Panc1 (cell line): ENCODE measurements around the gene ATP10A. TPM values are rescaled to one million over a fixed set of nuclear protein-coding genes. Genes with fewer than 3 reads are reported as not detected.

Source experiments
- ATAC-seq: fragments of 200-7000 bp; cut with Tn5 transposase; 2 replicates; pipeline ENCODE4 v1.9.1; 2020; ENCODE audit warnings: mild to moderate bottlenecking, moderate library complexity
- BruUV-seq: library from RNA; stranded (reverse); fragments of 400-500 nt; replicated peaks from 2 replicates; lab custom pipeline; 2021; lab: Mats Ljungman, UMichigan
- CTCF ChIA-PET: fragments of 300-600 bp; sonication (Branson Sonifier 250); formaldehyde crosslinking; loops from one replicate; lab custom pipeline; 2022; ENCODE audit warnings: antibody characterized with exemption; lab: Charles Lee
- POLR2A ChIA-PET: fragments of 300-600 bp; sonication (Branson Sonifier 250); formaldehyde crosslinking; loops from one replicate; lab custom pipeline; 2022; ENCODE audit warnings: antibody characterized with exemption; lab: Charles Lee
- DNase-seq: peaks from one replicate; pipeline ENCODE4 v3.0.0-alpha.2; 2010; ENCODE audit warnings: low read depth, low spot score
- H3K27ac ChIP-seq: 2 replicates; pipeline ENCODE4 v1.5.1; 2011; ENCODE audit warnings: mild to moderate bottlenecking, low read length, inconsistent platforms
- H3K27me3 ChIP-seq: fragments of 200-500 bp; sonication (Bioruptor generic); 2 replicates; pipeline ENCODE4 v1.6.0; 2014; ENCODE audit warnings: low read length, inconsistent platforms; ENCODE audit not compliant: control insufficient read depth, insufficient read depth
- H3K36me3 ChIP-seq: fragments of 200-500 bp; sonication (Bioruptor generic); 2 replicates; pipeline ENCODE4 v1.5.1; 2014; ENCODE audit warnings: inconsistent platforms, mild to moderate bottlenecking, low read length, moderate library complexity; ENCODE audit not compliant: control insufficient read depth, insufficient read depth
- H3K4me1 ChIP-seq: 2 replicates; pipeline ENCODE4 v1.5.1; 2011; ENCODE audit warnings: inconsistent platforms, mild to moderate bottlenecking, low read length, moderate library complexity; ENCODE audit not compliant: control insufficient read depth, insufficient read depth
- H3K4me3 ChIP-seq, 2 experiments: 2 replicates each; pipeline ENCODE4 v1.5.1; 2011 to 2012; ENCODE audit warnings: low read depth in 2 of 2, low read length in 2 of 2, mild to moderate bottlenecking in 2 of 2, inconsistent platforms in 1 of 2, moderate library complexity in 1 of 2
- H3K9me3 ChIP-seq: fragments of 200-500 bp; sonication (Bioruptor generic); 2 replicates; pipeline ENCODE4 v1.5.1; 2014; ENCODE audit warnings: low read depth, mild to moderate bottlenecking, inconsistent platforms, low read length, moderate library complexity; ENCODE audit not compliant: control insufficient read depth, insufficient read depth
- REST ChIP-seq, 2 experiments: IDR thresholded peaks; 2 replicates each; pipeline ENCODE4 v1.6.1; 2011 to 2012; ENCODE audit warnings: low read depth in 2 of 2, control low read depth in 1 of 2, low read length in 1 of 2, mild to moderate bottlenecking in 1 of 2, moderate library complexity in 1 of 2; ENCODE audit not compliant: insufficient read depth in 1 of 2
- SIN3A ChIP-seq: IDR thresholded peaks from 2 replicates; pipeline ENCODE4 v1.6.1; 2012; ENCODE audit warnings: low read depth, mild to moderate bottlenecking, low read length, moderate library complexity, borderline replicate concordance; ENCODE audit not compliant: insufficient read depth
- TCF7L2 ChIP-seq: IDR thresholded peaks from 2 replicates; pipeline ENCODE4 v1.6.1; 2011; ENCODE audit warnings: mild to moderate bottlenecking, low read depth, low read length, inconsistent platforms
- in situ Hi-C: cut with HindIII; loops from 2 replicates; pipeline ENCODE4 v1.10.0; 2016; ENCODE audit warnings: low sequenced_read_pairs, low pct_unique_long_range_greater_than_20kb
- intact Hi-C: fragments of 100-400 bp; cut with micrococcal nuclease; formaldehyde crosslinking; loops from one replicate; pipeline ENCODE4 v1.10.0; 2022; ENCODE audit not compliant: unreplicated experiment
- total RNA-seq: library from RNA; stranded (reverse); gene quantifications from one replicate; pipeline ENCODE4 v1.2.1, GENCODE V29; 2021; ENCODE audit not compliant: unreplicated experiment
- TF ChIP-seq, protein P1 (sequence below): fragments of 450-650 bp; IDR thresholded peaks from 2 replicates; pipeline ENCODE4 v1.5.1; 2017; ENCODE audit warnings: mild to moderate bottlenecking

The ATP10A gene
- total RNA-seq, 1 experiment from 2014 or later, result 0.31 TPM

DNA sequence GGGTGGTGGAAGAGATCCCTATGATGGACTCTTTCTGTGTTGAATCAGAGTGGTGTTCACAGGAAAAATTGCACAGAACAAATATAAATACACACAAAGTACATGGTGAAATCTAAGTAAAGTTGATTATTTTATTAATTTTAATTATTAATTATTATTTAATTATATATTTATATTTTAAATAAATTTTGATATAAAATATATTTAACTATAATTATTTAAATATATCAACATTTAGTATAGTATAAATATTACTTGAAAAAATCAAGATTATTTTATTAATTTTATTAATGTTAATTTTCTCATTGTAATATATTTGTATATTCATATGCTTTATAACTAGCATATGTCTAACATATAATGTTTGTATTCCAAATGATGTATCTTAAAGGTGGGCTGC lies 11.3 kb upstream of the ATP10A start:
- no peaks in the 10 kb centered on the region for H3K36me3 ChIP-seq
- in situ Hi-C loops, result no loop called here
- H3K4me3 ChIP-seq, result no peak overlapping the region
- H3K27ac ChIP-seq, result no peak overlapping the region
- ATAC-seq (no peak), DNase-seq (no peak)
- H3K9me3 ChIP-seq, result no peaks in the 10 kb centered on the region
- TF ChIP-seq, protein P1, sequence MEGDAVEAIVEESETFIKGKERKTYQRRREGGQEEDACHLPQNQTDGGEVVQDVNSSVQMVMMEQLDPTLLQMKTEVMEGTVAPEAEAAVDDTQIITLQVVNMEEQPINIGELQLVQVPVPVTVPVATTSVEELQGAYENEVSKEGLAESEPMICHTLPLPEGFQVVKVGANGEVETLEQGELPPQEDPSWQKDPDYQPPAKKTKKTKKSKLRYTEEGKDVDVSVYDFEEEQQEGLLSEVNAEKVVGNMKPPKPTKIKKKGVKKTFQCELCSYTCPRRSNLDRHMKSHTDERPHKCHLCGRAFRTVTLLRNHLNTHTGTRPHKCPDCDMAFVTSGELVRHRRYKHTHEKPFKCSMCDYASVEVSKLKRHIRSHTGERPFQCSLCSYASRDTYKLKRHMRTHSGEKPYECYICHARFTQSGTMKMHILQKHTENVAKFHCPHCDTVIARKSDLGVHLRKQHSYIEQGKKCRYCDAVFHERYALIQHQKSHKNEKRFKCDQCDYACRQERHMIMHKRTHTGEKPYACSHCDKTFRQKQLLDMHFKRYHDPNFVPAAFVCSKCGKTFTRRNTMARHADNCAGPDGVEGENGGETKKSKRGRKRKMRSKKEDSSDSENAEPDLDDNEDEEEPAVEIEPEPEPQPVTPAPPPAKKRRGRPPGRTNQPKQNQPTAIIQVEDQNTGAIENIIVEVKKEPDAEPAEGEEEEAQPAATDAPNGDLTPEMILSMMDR, result no peak
- TF ChIP-seq TCF7L2, result no peak
- ChIA-PET POLR2A (no interaction called here), CTCF (no interaction called here)
- intact Hi-C loops, result no loop called here
- BruUV-seq, result no TSS peak
- H3K4me1 ChIP-seq, result no peaks in the 10 kb centered on the region
- no peaks in the 10 kb centered on the region for H3K27me3 ChIP-seq

- TF ChIP-seq SIN3A (no peak), REST (IDR thresholded peaks at IDR 0.05; ENCODE audit: insufficient read depth in 1 of 2, low read depth in 2 of 2, low read length in 1 of 2) (no peak)
- intact Hi-C loops, result no loop called here
- no peaks in the 10 kb centered on the region for H3K27me3 ChIP-seq
- H3K4me3 ChIP-seq, result no peak overlapping the region
- ATAC-seq (no peak), DNase-seq (no peak)
- ChIA-PET POLR2A (no interaction called here), CTCF (no interaction called here)
- in situ Hi-C loops, result no loop called here
- no TSS peak for BruUV-seq
- no peaks in the 10 kb centered on the region for H3K4me1 ChIP-seq
- no peak overlapping the region for H3K27ac ChIP-seq
- H3K9me3 ChIP-seq, result no peaks in the 10 kb centered on the region
- no peaks in the 10 kb centered on the region for H3K36me3 ChIP-seq
Observed at GRCh38 chr15:25871403-25871802, 8.3 kb upstream of the ATP10A start.

- H3K9me3 ChIP-seq, result no peaks in the 10 kb centered on the region
- no peaks in the 10 kb centered on the region for H3K36me3 ChIP-seq
- no peaks in the 10 kb centered on the region for H3K4me1 ChIP-seq
- DNase-seq (no peak), ATAC-seq (no peak)
- in situ Hi-C loops, result no loop called here
- no peak overlapping the region for H3K4me3 ChIP-seq
- TF ChIP-seq REST (IDR thresholded peaks at IDR 0.05; ENCODE audit: insufficient read depth in 1 of 2, low read depth in 2 of 2, low read length in 1 of 2), result no peak
- intact Hi-C loops, result no loop called here
- CTCF ChIA-PET, result no interaction called here
- POLR2A ChIA-PET, result no interaction called here
- no peak overlapping the region for H3K27ac ChIP-seq
- no peaks in the 10 kb centered on the region for H3K27me3 ChIP-seq
- no TSS peak for BruUV-seq
Observed at GRCh38 chr15:25870938-25871337, 7.8 kb upstream of the ATP10A start.
